ENCODE results near the gene FIGNL1. TPM values are rescaled to one million over a fixed set of nuclear protein-coding genes. Genes with fewer than 3 reads are reported as not detected.

FIGNL1 gene
- total RNA-seq, 1 donor from 2014 or later: 5.5 TPM

GRCh38 chr7:50475340-50475739, 25.2 kb upstream of the FIGNL1 start:
- ATAC-seq (no peak), DNase-seq (no peak)
- H3K4me1 ChIP-seq: peaks cover 5% of the 10 kb centered on the region
- intact Hi-C loops (cut with DNase I): loop anchor here (10.0 kb wide), 1 partner anchor 199 kb away; no protein-coding TSS in a partner anchor
- no peak overlapping the region for H3K4me3 ChIP-seq
- H3K27ac ChIP-seq: no peak overlapping the region
- H3K9me3 ChIP-seq: no peaks in the 10 kb centered on the region
- no peaks in the 10 kb centered on the region for H3K27me3 ChIP-seq
- H3K36me3 ChIP-seq: no peaks in the 10 kb centered on the region
- no peak for TF ChIP-seq CTCF (IDR thresholded peaks at IDR 0.05)

GRCh38 chr7:50474382-50475160, 24.4 kb upstream of the FIGNL1 start:
- no peak overlapping the region for H3K27ac ChIP-seq

GRCh38 chr7:50473531-50473930, 23.4 kb upstream of the FIGNL1 start:
- no peak for ATAC-seq
- no peaks in the 10 kb centered on the region for H3K36me3 ChIP-seq
- H3K9me3 ChIP-seq: no peaks in the 10 kb centered on the region
- H3K4me1 ChIP-seq: no peaks in the 10 kb centered on the region
- H3K4me3 ChIP-seq: no peak overlapping the region
- intact Hi-C loops (cut with DNase I): loop anchor here (10.0 kb wide), 1 partner anchor 201 kb away; no protein-coding TSS in a partner anchor
- no peak for TF ChIP-seq CTCF (IDR thresholded peaks at IDR 0.05)
- H3K27ac ChIP-seq: no peak overlapping the region
- no peak for DNase-seq
- H3K27me3 ChIP-seq: no peaks in the 10 kb centered on the region

More at GRCh38 chr7:50474382-50475160, 24.4 kb upstream of the FIGNL1 start:
- TF ChIP-seq CTCF (IDR thresholded peaks at IDR 0.05): no peak
- Histone ChIP-seq H3K36me3 (no peaks in the 10 kb centered on the region), H3K4me1 (peaks cover 5% of the 10 kb centered on the region), H3K27me3 (no peaks in the 10 kb centered on the region), H3K4me3 (no peak overlapping the region), H3K9me3 (no peaks in the 10 kb centered on the region)
- DNase-seq (no peak), ATAC-seq (no peak)
- intact Hi-C loops (cut with DNase I): loop anchor here (10.0 kb wide), 1 partner anchor 200 kb away; no protein-coding TSS in a partner anchor

GRCh38 chr7:50472427-50472826, 22.3 kb upstream of the FIGNL1 start:
- intact Hi-C loops (cut with DNase I): loop anchor here (10.0 kb wide), 1 partner anchor 202 kb away; no protein-coding TSS in a partner anchor
- ATAC-seq (no peak), DNase-seq (no peak)
- Histone ChIP-seq H3K36me3 (no peaks in the 10 kb centered on the region), H3K4me1 (peaks cover 3% of the 10 kb centered on the region), H3K27me3 (no peaks in the 10 kb centered on the region), H3K9me3 (no peaks in the 10 kb centered on the region), H3K27ac (no peak overlapping the region), H3K4me3 (no peak overlapping the region)
- no peak for TF ChIP-seq CTCF (IDR thresholded peaks at IDR 0.05)

- no peak for ATAC-seq
Observed at GRCh38 chr7:50471970-50472369, 21.8 kb upstream of the FIGNL1 start.

More at GRCh38 chr7:50471970-50472369, 21.8 kb upstream of the FIGNL1 start:
- Histone ChIP-seq H3K4me1 (peaks cover 3% of the 10 kb centered on the region), H3K9me3 (no peaks in the 10 kb centered on the region), H3K27ac (no peak overlapping the region), H3K36me3 (no peaks in the 10 kb centered on the region), H3K4me3 (no peak overlapping the region), H3K27me3 (no peaks in the 10 kb centered on the region)
- TF ChIP-seq CTCF (IDR thresholded peaks at IDR 0.05): no peak
- DNase-seq: no peak
- intact Hi-C loops (cut with DNase I): loop anchor here (10.0 kb wide), 1 partner anchor 203 kb away; no protein-coding TSS in a partner anchor
